ENCODE measurements around the gene LINC00632. TPM values are rescaled to one million over a fixed set of nuclear protein-coding genes. Genes with fewer than 3 reads are reported as not detected.

Gene LINC00632
- total and polyA plus RNA-seq, 4 experiments from 2014 or later = 0.26 to 16.2 (median 14.5) TPM; not detected in 1

GRCh38 chrX:140724309-140724708, 14.8 kb downstream of the LINC00632 start:
- no peaks in the 10 kb centered on the region for H3K4me1 ChIP-seq (ENCODE audit: insufficient read depth, low read length)

GRCh38 chrX:140724736-140725135, 15.2 kb downstream of the LINC00632 start:
- Mint-ChIP-seq H3K27ac (no peak overlapping the region), H3K4me1 (no peaks in the 10 kb centered on the region), H3K9me3 (no peaks in the 10 kb centered on the region), H3K36me3 (no peaks in the 10 kb centered on the region), H3K27me3 (no peaks in the 10 kb centered on the region), H3K4me3 (no peak overlapping the region)
- Histone ChIP-seq H3K4me3 (ENCODE audit: low read length in 2 of 2) (no peak overlapping the region), H3K36me3 (ENCODE audit: insufficient read depth, low read length) (no peaks in the 10 kb centered on the region), H3K27ac (ENCODE audit: low read depth, low read length) (no peak overlapping the region), H3K27me3 (ENCODE audit: insufficient read depth, low read length) (no peaks in the 10 kb centered on the region), H3K4me1 (ENCODE audit: insufficient read depth, low read length) (no peaks in the 10 kb centered on the region), H3K9me3 (ENCODE audit: control insufficient read depth in 1 of 2, low read length in 2 of 2) (no peaks in the 10 kb centered on the region)
- no peak for DNase-seq
- intact Hi-C loops (cut with micrococcal nuclease) = no loop called here
- ChIA-PET POLR2A (ENCODE audit: partially characterized antibody) (no interaction called here), CTCF (ENCODE audit: partially characterized antibody) (no interaction called here)

More at GRCh38 chrX:140724309-140724708, 14.8 kb downstream of the LINC00632 start:
- intact Hi-C loops (cut with micrococcal nuclease) = no loop called here
- Mint-ChIP-seq H3K27ac (no peak overlapping the region), H3K27me3 (no peaks in the 10 kb centered on the region), H3K9me3 (no peaks in the 10 kb centered on the region), H3K4me3 (no peak overlapping the region), H3K4me1 (no peaks in the 10 kb centered on the region), H3K36me3 (no peaks in the 10 kb centered on the region)
- no peaks in the 10 kb centered on the region for H3K27me3 ChIP-seq (ENCODE audit: insufficient read depth, low read length)
- H3K4me3 ChIP-seq (ENCODE audit: low read length in 2 of 2) = no peak overlapping the region
- H3K9me3 ChIP-seq (ENCODE audit: control insufficient read depth in 1 of 2, low read length in 2 of 2) = no peaks in the 10 kb centered on the region
- H3K27ac ChIP-seq (ENCODE audit: low read depth, low read length) = no peak overlapping the region
- ChIA-PET CTCF (ENCODE audit: partially characterized antibody) (no interaction called here), POLR2A (ENCODE audit: partially characterized antibody) (no interaction called here)
- no peak for DNase-seq
- no peaks in the 10 kb centered on the region for H3K36me3 ChIP-seq (ENCODE audit: insufficient read depth, low read length)

GRCh38 chrX:140725500-140725899, 15.9 kb downstream of the LINC00632 start:
- no peak overlapping the region for H3K4me3 Mint-ChIP-seq
- CTCF ChIA-PET (ENCODE audit: partially characterized antibody) = no interaction called here
- intact Hi-C loops (cut with micrococcal nuclease) = no loop called here

GRCh38 chrX:140733766-140734342, 24.3 kb downstream of the LINC00632 start:
- no peak overlapping the region for H3K4me3 ChIP-seq (ENCODE audit: low read length in 2 of 2)
- no peaks in the 10 kb centered on the region for H3K9me3 Mint-ChIP-seq
- H3K4me1 ChIP-seq (ENCODE audit: insufficient read depth, low read length) = no peaks in the 10 kb centered on the region
- intact Hi-C loops (cut with micrococcal nuclease) = loop anchor here (1.0 to 5.0 kb wide), 2 partner anchors 33 to 162 kb away; no protein-coding TSS in a partner anchor
- H3K4me3 Mint-ChIP-seq = no peak overlapping the region
- H3K27ac Mint-ChIP-seq = no peak overlapping the region
- no peaks in the 10 kb centered on the region for H3K36me3 ChIP-seq (ENCODE audit: insufficient read depth, low read length)
- no peaks in the 10 kb centered on the region for H3K27me3 ChIP-seq (ENCODE audit: insufficient read depth, low read length)
- ChIA-PET POLR2A (ENCODE audit: partially characterized antibody) (no interaction called here), CTCF (ENCODE audit: partially characterized antibody) (interaction anchor here (1.7 kb wide), 1 partner anchor 34 kb away, joined by 6 read pairs; no protein-coding TSS in a partner anchor)
- no peak overlapping the region for H3K27ac ChIP-seq (ENCODE audit: low read depth, low read length)
- no peaks in the 10 kb centered on the region for H3K9me3 ChIP-seq (ENCODE audit: control insufficient read depth in 1 of 2, low read length in 2 of 2)
- no peaks in the 10 kb centered on the region for H3K27me3 Mint-ChIP-seq
- peak in 4 of 5 donors; percentile 14 to 19 (median 15) for DNase-seq
- H3K4me1 Mint-ChIP-seq = peaks cover 0 to 2% (median under 1%) of the 10 kb centered on the region in 4 donors
- H3K36me3 Mint-ChIP-seq = no peaks in the 10 kb centered on the region

More at GRCh38 chrX:140725500-140725899, 15.9 kb downstream of the LINC00632 start:
- Mint-ChIP-seq H3K27me3 (no peaks in the 10 kb centered on the region), H3K4me1 (no peaks in the 10 kb centered on the region), H3K27ac (no peak overlapping the region), H3K9me3 (no peaks in the 10 kb centered on the region), H3K36me3 (no peaks in the 10 kb centered on the region)
- Histone ChIP-seq H3K36me3 (ENCODE audit: insufficient read depth, low read length) (no peaks in the 10 kb centered on the region), H3K27ac (ENCODE audit: low read depth, low read length) (no peak overlapping the region), H3K9me3 (ENCODE audit: control insufficient read depth in 1 of 2, low read length in 2 of 2) (no peaks in the 10 kb centered on the region), H3K4me1 (ENCODE audit: insufficient read depth, low read length) (no peaks in the 10 kb centered on the region), H3K27me3 (ENCODE audit: insufficient read depth, low read length) (no peaks in the 10 kb centered on the region), H3K4me3 (ENCODE audit: low read length in 2 of 2) (no peak overlapping the region)
- no peak for DNase-seq
- POLR2A ChIA-PET (ENCODE audit: partially characterized antibody) = no interaction called here

GRCh38 chrX:140744085-140744484, 34.5 kb downstream of the LINC00632 start:
- intact Hi-C loops (cut with micrococcal nuclease) = loop anchor here (2.0 kb wide), 1 partner anchor 21 kb away; no protein-coding TSS in a partner anchor
- Histone ChIP-seq H3K27ac (ENCODE audit: low read depth, low read length) (no peak overlapping the region), H3K36me3 (ENCODE audit: insufficient read depth, low read length) (no peaks in the 10 kb centered on the region), H3K4me1 (ENCODE audit: insufficient read depth, low read length) (peaks cover 4% of the 10 kb centered on the region), H3K27me3 (ENCODE audit: insufficient read depth, low read length) (no peaks in the 10 kb centered on the region), H3K9me3 (ENCODE audit: control insufficient read depth in 1 of 2, low read length in 2 of 2) (no peaks in the 10 kb centered on the region), H3K4me3 (ENCODE audit: low read length in 2 of 2) (no peak overlapping the region)
- Mint-ChIP-seq H3K27me3 (no peaks in the 10 kb centered on the region), H3K9me3 (no peaks in the 10 kb centered on the region), H3K36me3 (no peaks in the 10 kb centered on the region), H3K4me1 (peaks cover 8 to 11% (median 9%) of the 10 kb centered on the region in 4 donors), H3K27ac (peak overlapping the region in 2 of 7 donors; percentile 8 to 14), H3K4me3 (peak overlapping the region in 2 of 8 donors; percentile 2 to 48)
- ChIA-PET POLR2A (ENCODE audit: partially characterized antibody) (no interaction called here), CTCF (ENCODE audit: partially characterized antibody) (interaction anchor here (1.4 to 1.6 kb wide), 2 partner anchors 18 to 23 kb away, joined by 5 to 9 read pairs; no protein-coding TSS in a partner anchor)
- peak; percentile 21 to 37 (median 36) for DNase-seq

- no peak overlapping the region for H3K4me3 Mint-ChIP-seq
- Histone ChIP-seq H3K4me3 (ENCODE audit: low read length in 2 of 2) (no peak overlapping the region), H3K27me3 (ENCODE audit: insufficient read depth, low read length) (no peaks in the 10 kb centered on the region), H3K9me3 (ENCODE audit: control insufficient read depth in 1 of 2, low read length in 2 of 2) (no peaks in the 10 kb centered on the region), H3K4me1 (ENCODE audit: insufficient read depth, low read length) (no peaks in the 10 kb centered on the region), H3K36me3 (ENCODE audit: insufficient read depth, low read length) (no peaks in the 10 kb centered on the region), H3K27ac (ENCODE audit: low read depth, low read length) (no peak overlapping the region)
- CTCF ChIA-PET (ENCODE audit: partially characterized antibody) = interaction anchor here (4.5 kb wide), 1 partner anchor 8 kb away, joined by 30 read pairs; no protein-coding TSS in a partner anchor
- peaks cover 0 to 4% (median 2%) of the 10 kb centered on the region in 4 donors for H3K4me1 Mint-ChIP-seq
- no peak overlapping the region for H3K27ac Mint-ChIP-seq
- H3K27me3 Mint-ChIP-seq = peaks cover 0 to 7% of the 10 kb centered on the region in 2 donors
- POLR2A ChIA-PET (ENCODE audit: partially characterized antibody) = no interaction called here
- no peak for DNase-seq
- no peaks in the 10 kb centered on the region for H3K36me3 Mint-ChIP-seq
- H3K9me3 Mint-ChIP-seq = no peaks in the 10 kb centered on the region
- intact Hi-C loops (cut with micrococcal nuclease) = no loop called here
Observed at GRCh38 chrX:140756941-140757340, 47.4 kb downstream of the LINC00632 start.

- H3K27ac ChIP-seq (ENCODE audit: low read depth, low read length) = no peak overlapping the region
- H3K27ac Mint-ChIP-seq = peak overlapping the region in 2 of 7 donors; percentile 76 to 77
- peaks cover 7 to 20% (median 12%) of the 10 kb centered on the region in 4 donors for H3K4me1 Mint-ChIP-seq
- H3K4me3 Mint-ChIP-seq = peak overlapping the region in 1 of 8 donors; percentile 13
- H3K36me3 Mint-ChIP-seq = no peaks in the 10 kb centered on the region
- peak; percentile 17 to 47 (median 41) for DNase-seq
- no peaks in the 10 kb centered on the region for H3K36me3 ChIP-seq (ENCODE audit: insufficient read depth, low read length)
- CTCF ChIA-PET (ENCODE audit: partially characterized antibody) = interaction anchor here (1.0 to 1.8 kb wide), 4 partner anchors 10 to 62 kb away, joined by 5 to 6 read pairs (median 5); no protein-coding TSS in a partner anchor
- POLR2A ChIA-PET (ENCODE audit: partially characterized antibody) = no interaction called here
- H3K9me3 Mint-ChIP-seq = no peaks in the 10 kb centered on the region
- H3K4me3 ChIP-seq (ENCODE audit: low read length in 2 of 2) = no peak overlapping the region
- peaks cover 6 to 9% of the 10 kb centered on the region in 2 donors for H3K27me3 Mint-ChIP-seq
- intact Hi-C loops (cut with micrococcal nuclease) = loop anchor here (10.0 kb wide), 1 partner anchor 153 kb away; no protein-coding TSS in a partner anchor
- H3K9me3 ChIP-seq (ENCODE audit: control insufficient read depth in 1 of 2, low read length in 2 of 2) = no peaks in the 10 kb centered on the region
- no peaks in the 10 kb centered on the region for H3K27me3 ChIP-seq (ENCODE audit: insufficient read depth, low read length)
- peaks cover 4% of the 10 kb centered on the region for H3K4me1 ChIP-seq (ENCODE audit: insufficient read depth, low read length)
Observed at GRCh38 chrX:140762061-140762460, 52.5 kb downstream of the LINC00632 start.

All from CD4-positive, alpha-beta memory T cell (primary cell).